ENCODE data around the gene CCR5AS.
A peak's percentile ranks its signal among the peaks of the same experiment; 100 is the strongest.

Gene CCR5AS

DNA sequence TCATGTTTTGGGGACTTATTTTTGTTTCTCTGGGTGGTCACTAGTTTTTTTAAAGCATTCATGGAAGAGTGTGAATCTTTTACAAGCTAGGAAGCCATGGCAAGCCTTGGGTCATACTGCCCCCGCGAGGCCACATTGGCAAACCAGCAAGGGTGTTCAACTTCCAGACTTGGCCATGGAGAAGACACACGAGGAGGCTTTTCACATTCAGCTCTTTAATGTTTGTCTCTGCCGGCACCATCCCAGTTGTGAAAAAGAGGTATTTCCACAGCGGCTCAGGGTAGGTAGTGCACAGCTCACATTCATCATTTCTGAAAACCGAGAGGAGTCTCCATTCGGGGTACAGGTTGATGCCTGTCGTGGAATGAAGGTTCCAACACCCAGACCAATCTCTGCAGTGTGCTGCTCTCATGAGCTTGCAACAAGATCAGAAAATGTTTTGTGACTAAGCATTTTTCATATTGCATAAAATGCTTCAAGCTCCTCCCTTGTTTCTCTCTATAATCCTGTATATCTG is 28.4 kb downstream of the CCR5AS start:
- Histone ChIP-seq H3K4me1 (ENCODE audit: insufficient read depth) (peaks cover 21% of the 10 kb centered on the region), H3K4me2 (no peak overlapping the region), H3K9me2 (ENCODE audit: insufficient read depth) (no peaks in the 10 kb centered on the region), H3K79me2 (replicated peaks; ENCODE audit: insufficient read depth) (no peaks in the 10 kb centered on the region), H3K4me3 (no peak overlapping the region), H3F3A (replicated peaks; ENCODE audit: low read depth) (no peaks in the 10 kb centered on the region), H4K20me1 (replicated peaks; ENCODE audit: insufficient read depth) (no peaks in the 10 kb centered on the region; the same call in none of the 2 replicates), H3K27me3 (ENCODE audit: insufficient read depth) (no peaks in the 10 kb centered on the region), H3K27ac (ENCODE audit: low read depth) (no peak overlapping the region), H3K36me3 (ENCODE audit: insufficient read depth) (no peaks in the 10 kb centered on the region), H2AFZ (no peak overlapping the region)
- Mint-ChIP-seq H3K9me3 (peaks cover 2% of the 10 kb centered on the region; the same call in 2 of the 3 replicates), H3K27me3 (ENCODE audit: insufficient read depth, low read depth, poor library complexity) (peaks cover 2% of the 10 kb centered on the region), H3K36me3 (ENCODE audit: low read depth) (no peaks in the 10 kb centered on the region; the same call in 2 of the 3 replicates), H3K27ac (no peak overlapping the region), H3K4me3 (no peak overlapping the region), H3K4me1 (peaks cover 35% of the 10 kb centered on the region)
- DNase-seq (ENCODE audit: low spot score): peak; percentile 84
- ATAC-seq: peak; percentile 84
- TF ChIP-seq EZH2 (IDR thresholded peaks at IDR 0.05; ENCODE audit: low read depth, unreplicated experiment) (no peak), JUNB (IDR thresholded peaks at IDR 0.05; ENCODE audit: unreplicated experiment) (no peak), ZNF331 (CRISPR knock-in tag; IDR thresholded peaks at IDR 0.05; ENCODE audit: low read depth) (no peak), ZNF114 (CRISPR knock-in tag; IDR thresholded peaks at IDR 0.05) (no peak), STAT1 (IDR thresholded peaks at IDR 0.05; ENCODE audit: unreplicated experiment) (no peak), ZNF462 (CRISPR knock-in tag; IDR thresholded peaks at IDR 0.05) (peak; percentile 60), CREB1 (CRISPR knock-in tag; IDR thresholded peaks at IDR 0.05; ENCODE audit: low read depth) (no peak), EZH2phosphoT487 (IDR thresholded peaks at IDR 0.05; ENCODE audit: unreplicated experiment) (no peak)
- TF ChIP-seq, protein P1, sequence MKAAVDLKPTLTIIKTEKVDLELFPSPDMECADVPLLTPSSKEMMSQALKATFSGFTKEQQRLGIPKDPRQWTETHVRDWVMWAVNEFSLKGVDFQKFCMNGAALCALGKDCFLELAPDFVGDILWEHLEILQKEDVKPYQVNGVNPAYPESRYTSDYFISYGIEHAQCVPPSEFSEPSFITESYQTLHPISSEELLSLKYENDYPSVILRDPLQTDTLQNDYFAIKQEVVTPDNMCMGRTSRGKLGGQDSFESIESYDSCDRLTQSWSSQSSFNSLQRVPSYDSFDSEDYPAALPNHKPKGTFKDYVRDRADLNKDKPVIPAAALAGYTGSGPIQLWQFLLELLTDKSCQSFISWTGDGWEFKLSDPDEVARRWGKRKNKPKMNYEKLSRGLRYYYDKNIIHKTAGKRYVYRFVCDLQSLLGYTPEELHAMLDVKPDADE (IDR thresholded peaks at IDR 0.05): no peak
- TF ChIP-seq, protein P2, sequence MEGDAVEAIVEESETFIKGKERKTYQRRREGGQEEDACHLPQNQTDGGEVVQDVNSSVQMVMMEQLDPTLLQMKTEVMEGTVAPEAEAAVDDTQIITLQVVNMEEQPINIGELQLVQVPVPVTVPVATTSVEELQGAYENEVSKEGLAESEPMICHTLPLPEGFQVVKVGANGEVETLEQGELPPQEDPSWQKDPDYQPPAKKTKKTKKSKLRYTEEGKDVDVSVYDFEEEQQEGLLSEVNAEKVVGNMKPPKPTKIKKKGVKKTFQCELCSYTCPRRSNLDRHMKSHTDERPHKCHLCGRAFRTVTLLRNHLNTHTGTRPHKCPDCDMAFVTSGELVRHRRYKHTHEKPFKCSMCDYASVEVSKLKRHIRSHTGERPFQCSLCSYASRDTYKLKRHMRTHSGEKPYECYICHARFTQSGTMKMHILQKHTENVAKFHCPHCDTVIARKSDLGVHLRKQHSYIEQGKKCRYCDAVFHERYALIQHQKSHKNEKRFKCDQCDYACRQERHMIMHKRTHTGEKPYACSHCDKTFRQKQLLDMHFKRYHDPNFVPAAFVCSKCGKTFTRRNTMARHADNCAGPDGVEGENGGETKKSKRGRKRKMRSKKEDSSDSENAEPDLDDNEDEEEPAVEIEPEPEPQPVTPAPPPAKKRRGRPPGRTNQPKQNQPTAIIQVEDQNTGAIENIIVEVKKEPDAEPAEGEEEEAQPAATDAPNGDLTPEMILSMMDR (conservative IDR thresholded peaks at IDR 0.05; ENCODE audit: low read depth in 2 of 2): peak; percentile 85 to 87

Data from GM23338 (cell line).